ENCODE data around the gene GALM. TPM values are rescaled to one million over a fixed set of nuclear protein-coding genes. Genes with fewer than 3 reads are reported as not detected.

The GALM gene
- total RNA-seq, 1 donor from 2014 or later = 46.3 TPM

- Mint-ChIP-seq H3K36me3 (ENCODE audit: insufficient read depth) (peaks cover 7% of the 10 kb centered on the region), H3K27ac (peak overlapping the region; percentile 90), H3K27me3 (peaks cover 22% of the 10 kb centered on the region), H3K4me3 (ENCODE audit: low read depth) (peak overlapping the region; percentile 96), H3K4me1 (ENCODE audit: low read depth) (peaks cover 13% of the 10 kb centered on the region), H3K9me3 (ENCODE audit: low read depth) (no peaks in the 10 kb centered on the region)
- no peak for DNase-seq (ENCODE audit: low spot score, unreplicated experiment)
- no peak for TF ChIP-seq CTCF (IDR thresholded peaks at IDR 0.05; ENCODE audit: unreplicated experiment)
Measured at GRCh38 chr2:38778687-38779082, 112.8 kb downstream of the GALM start.

GRCh38 chr2:38783586-38783985 lies 117.7 kb downstream of the GALM start:
- peaks cover 21% of the 10 kb centered on the region for H3K4me1 Mint-ChIP-seq (ENCODE audit: low read depth)

More at GRCh38 chr2:38783586-38783985, 117.7 kb downstream of the GALM start:
- no peak for DNase-seq (ENCODE audit: low spot score, unreplicated experiment)
- Mint-ChIP-seq H3K27me3 (no peaks in the 10 kb centered on the region), H3K9me3 (ENCODE audit: low read depth) (no peaks in the 10 kb centered on the region), H3K27ac (peak overlapping the region; percentile 92), H3K4me3 (ENCODE audit: low read depth) (no peak overlapping the region), H3K36me3 (ENCODE audit: insufficient read depth) (peaks cover 6% of the 10 kb centered on the region)
- TF ChIP-seq CTCF (IDR thresholded peaks at IDR 0.05; ENCODE audit: unreplicated experiment) = no peak

Other genes starting within 250 kb of the GALM start
- 119 and 122 TPM in 2 replicates for gene HNRNPLL, start 63.2 kb upstream of the GALM start, total RNA-seq
- 258 TPM in 2 replicates for gene SRSF7, start 85.2 kb downstream of the GALM start, total RNA-seq
- gene GEMIN6, start 112.1 kb downstream of the GALM start, total RNA-seq = 16.3 and 17.5 TPM in 2 replicates
- gene DHX57, start 209.8 kb downstream of the GALM start, total RNA-seq = 30.4 and 36.0 TPM in 2 replicates
- gene MORN2, start 209.9 kb downstream of the GALM start, total RNA-seq = 18.2 and 23.9 TPM in 2 replicates
- 1.4 and 1.7 TPM in 2 replicates for gene ARHGEF33, start 223.8 kb downstream of the GALM start, total RNA-seq

Data from progenitor cell of endocrine pancreas (in vitro differentiated cells).